ENCODE measurements around the gene ZNF555.

DNA sequence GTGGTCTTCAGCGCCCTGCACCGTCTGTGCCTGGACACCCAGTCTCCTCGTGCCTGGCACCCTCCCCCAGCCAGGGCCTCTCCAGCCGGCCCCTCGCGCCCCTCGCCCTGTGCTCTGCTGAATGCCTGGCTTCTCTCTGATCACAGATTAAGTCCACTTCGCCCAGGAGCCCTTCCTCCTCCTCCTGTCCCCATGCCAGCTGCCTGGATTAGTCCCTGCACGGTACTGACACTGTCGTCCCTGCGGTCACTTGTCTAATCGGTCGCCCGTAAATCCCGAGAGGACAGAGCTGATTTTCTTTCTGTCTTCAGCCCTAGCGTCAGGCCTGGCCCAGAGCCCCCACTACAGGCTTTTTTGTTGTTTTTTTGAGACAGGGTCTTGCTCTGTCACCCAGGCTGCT, 49.4 kb upstream of the ZNF555 start:
- TF ChIP-seq, protein P1, sequence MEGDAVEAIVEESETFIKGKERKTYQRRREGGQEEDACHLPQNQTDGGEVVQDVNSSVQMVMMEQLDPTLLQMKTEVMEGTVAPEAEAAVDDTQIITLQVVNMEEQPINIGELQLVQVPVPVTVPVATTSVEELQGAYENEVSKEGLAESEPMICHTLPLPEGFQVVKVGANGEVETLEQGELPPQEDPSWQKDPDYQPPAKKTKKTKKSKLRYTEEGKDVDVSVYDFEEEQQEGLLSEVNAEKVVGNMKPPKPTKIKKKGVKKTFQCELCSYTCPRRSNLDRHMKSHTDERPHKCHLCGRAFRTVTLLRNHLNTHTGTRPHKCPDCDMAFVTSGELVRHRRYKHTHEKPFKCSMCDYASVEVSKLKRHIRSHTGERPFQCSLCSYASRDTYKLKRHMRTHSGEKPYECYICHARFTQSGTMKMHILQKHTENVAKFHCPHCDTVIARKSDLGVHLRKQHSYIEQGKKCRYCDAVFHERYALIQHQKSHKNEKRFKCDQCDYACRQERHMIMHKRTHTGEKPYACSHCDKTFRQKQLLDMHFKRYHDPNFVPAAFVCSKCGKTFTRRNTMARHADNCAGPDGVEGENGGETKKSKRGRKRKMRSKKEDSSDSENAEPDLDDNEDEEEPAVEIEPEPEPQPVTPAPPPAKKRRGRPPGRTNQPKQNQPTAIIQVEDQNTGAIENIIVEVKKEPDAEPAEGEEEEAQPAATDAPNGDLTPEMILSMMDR (IDR thresholded peaks at IDR 0.05): no peak
- no peak for TF ChIP-seq POLR2A (IDR thresholded peaks at IDR 0.05)

Data from prostate gland (tissue), 2 donors.